IPS-NIHi7 (cell line): ENCODE results near the gene XDH.

Source experiments
- DNase-seq: peaks from one replicate; pipeline ENCODE4 v3.0.0; 2012; ENCODE audit warnings: mixed read lengths; ENCODE audit errors: extremely low spot score

Gene XDH

DNA sequence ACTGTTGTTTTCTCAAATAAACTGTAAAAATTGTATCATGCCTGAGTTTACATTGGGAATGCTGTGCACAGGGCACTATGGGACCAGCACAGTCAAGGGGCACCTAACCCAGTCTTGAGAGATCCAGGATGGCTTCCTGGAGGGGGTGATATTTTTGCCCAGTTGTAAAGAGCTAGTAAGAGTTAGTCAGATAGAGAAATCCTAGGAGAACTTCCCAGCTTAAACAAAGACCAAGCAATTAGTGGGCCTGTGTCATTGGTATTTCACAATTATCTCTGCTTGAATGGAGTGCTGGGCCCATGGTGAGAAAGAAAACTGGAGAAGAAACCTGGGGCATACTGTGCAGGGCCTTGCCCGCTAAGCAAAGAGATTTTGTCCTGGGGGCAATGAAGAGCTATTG is 12.2 kb downstream of the XDH start:
- no peak for DNase-seq

DNA sequence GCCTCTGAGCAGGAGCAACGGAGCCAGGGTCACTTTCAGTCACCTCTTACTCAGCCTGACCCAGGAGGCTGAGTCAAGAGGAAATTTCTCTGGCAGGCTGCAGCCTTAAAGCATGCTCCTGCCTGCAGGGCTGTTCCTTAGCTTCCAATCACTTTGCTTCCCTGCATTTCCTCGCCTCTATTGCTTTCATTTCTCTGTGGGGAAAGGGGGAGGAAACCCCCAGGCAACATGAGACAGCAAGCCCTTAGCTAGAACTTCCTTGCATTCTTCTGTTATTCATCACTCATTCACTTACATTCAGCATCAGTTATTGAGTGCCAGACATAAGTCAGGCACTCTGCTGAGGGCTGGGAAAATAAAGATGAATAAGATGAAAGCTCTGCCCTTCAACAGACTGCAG is 13.0 kb downstream of the XDH start:
- peak; percentile 45 for DNase-seq

DNA sequence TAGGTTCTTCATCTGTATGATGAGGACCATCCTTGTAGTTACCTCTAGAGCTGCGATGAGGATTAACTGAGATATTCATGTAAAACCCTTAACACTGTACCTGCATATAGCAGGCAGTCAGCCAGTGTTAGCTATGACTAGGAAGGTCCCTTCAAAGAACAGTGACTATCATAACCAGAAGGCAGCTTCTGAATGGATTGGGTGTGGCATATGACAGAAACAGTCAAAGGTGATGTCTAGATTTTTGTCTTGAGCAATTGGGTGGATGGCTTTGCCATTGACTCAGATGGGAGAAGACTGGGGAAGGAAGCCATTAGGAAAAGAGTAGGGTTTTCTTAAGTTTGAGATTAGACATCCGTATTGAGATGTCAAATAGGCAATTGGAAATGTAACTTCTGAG is 15.7 kb downstream of the XDH start:
- DNase-seq, result no peak

DNA sequence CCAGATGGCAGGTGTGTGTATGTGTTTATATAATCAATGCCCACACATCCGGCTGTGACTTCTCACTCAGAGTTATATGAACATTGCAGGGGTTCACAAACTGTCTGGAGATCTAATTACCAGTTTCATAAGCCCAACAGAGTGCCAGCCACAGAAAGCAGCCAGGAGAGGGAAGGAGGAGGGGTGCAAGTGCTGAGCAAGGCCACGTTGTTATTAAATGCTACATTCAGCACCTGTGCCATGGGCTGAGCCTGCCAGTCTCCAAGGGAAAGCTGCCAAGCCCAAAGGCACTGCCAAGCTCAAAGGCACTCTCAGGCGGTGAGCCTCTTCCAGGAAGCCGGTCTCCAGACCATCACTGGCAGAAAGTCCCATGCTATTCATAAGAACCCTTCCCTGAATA is 17.4 kb downstream of the XDH start:
- no peak for DNase-seq

- DNase-seq, result no peak
These were observed 24.2 kb downstream of the XDH start for GRCh38 chr2:31390324-31390723.

GRCh38 chr2:31388736-31389135 is 25.8 kb downstream of the XDH start:
- no peak for DNase-seq

DNA sequence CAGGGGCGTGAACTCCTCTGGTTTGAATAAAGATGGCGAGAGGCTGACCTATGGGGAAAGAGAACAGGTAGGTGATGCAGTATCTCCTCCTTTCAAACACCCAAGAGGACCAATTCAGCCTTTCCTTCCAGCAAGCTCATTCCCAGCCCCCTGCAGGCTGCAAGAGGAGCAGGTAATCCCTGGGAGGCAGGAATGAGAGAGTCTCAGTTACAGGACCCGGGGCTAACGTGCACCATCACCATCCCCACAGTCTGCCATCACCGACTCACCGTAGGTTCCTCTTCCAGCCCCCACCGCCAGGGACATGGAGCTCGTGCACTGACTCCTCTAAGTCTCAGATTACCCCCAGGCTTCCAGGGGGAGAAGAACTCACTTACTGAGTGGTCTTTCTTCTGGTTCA is 26.7 kb downstream of the XDH start:
- peak; percentile 58 for DNase-seq

DNA sequence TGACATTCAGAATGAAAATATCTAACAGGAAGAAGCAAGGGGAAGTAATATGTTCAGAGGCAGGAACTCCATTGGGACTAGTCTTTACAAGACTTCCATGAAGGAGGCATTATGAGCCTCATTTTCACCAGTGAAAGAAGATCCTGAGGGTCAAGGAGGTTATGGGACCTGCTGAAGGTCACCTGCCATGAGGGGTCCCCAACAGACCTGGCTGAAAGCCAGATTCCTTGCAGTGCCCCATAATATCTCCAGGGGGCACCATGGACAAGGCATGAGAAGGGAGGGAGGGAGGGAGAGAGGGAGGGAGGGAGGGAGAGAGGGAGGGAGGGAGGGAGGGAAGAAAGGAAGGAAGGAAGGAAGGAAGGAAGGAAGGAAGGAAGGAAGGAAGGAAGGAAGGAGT is 27.9 kb downstream of the XDH start:
- DNase-seq, result peak; percentile 67

DNA sequence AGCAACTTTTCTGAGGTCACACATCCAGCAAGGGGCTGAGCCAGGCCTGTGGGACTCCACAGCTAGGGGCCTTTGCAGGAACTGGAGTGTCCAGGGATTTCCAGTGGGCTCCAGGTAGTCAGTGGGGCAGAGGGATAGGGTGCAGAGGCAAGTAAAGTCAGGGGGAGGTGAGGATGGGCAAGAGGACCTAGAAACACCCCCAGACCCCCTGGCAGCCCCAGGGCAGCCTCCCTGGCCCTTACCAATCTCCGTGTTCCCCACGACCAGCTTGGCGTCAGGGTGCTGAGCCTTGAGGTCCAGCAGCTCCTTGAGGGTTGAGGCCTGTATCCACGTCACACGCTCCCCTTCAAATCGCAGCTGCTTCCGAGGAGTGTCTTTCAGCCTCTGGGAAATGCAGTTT is 28.4 kb downstream of the XDH start:
- DNase-seq, result no peak

GRCh38 chr2:31384771-31385276 is 29.7 kb downstream of the XDH start:
- DNase-seq, result no peak

DNA sequence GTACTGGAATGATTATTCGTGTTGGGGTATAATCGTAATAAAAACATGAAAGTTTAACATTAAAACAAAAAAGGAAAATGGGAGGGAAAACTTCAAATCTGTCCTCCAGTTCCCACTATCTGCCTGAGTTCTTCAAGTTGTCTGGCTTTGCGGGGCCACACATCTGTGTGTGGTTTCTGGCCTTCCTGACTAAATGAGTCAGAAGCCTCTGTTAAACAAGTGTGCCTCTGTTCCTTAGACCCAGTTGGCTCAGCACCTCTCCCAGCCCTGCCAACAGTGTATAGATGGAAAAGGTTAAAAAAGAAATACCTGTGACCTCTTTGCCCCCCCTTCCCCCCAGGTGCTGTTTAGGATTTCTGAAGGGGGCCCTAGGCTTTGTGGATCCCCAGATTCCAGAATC is 30.2 kb downstream of the XDH start:
- DNase-seq, result no peak

- no peak for DNase-seq
These were observed 30.9 kb downstream of the XDH start for GRCh38 chr2:31383471-31384153.

DNA sequence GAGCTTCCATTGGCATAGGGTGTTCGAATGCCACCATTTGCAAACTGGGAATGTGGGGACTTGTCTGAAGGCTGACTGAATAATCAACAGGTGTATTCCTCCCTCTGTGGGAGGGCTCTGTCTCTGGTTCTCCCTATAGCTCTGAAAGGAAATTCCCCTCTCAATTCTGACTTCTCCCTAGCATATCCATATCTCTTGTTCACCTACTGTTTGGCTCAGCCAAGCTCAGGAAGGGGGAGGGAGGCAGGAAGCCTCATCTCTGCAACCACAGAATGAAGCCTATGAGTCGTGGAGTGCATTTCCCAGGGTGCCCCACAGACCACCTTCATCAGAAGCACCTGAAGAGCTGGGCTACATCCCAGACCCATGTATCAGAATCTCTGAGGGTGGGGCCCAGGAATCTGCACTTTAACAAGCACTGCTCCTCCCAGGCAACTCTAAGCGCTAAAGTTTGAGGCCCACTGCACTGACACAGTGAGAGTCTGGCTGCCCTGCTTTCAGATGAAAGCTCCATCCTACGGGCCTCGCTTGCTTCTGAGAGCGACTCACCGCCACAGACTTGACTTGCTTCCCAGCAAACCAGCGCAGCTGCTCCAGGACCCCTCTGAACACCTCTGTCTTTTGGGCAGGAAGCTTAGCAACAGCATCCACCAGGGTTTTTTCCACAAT is 32.0 kb downstream of the XDH start:
- DNase-seq, result peak; percentile 24

- no peak for DNase-seq
These were observed 32.9 kb downstream of the XDH start for GRCh38 chr2:31381601-31382000.

GRCh38 chr2:31380243-31380642 is 34.3 kb downstream of the XDH start:
- DNase-seq, result no peak

GRCh38 chr2:31379747-31380146 is 34.8 kb downstream of the XDH start:
- DNase-seq, result no peak

DNA sequence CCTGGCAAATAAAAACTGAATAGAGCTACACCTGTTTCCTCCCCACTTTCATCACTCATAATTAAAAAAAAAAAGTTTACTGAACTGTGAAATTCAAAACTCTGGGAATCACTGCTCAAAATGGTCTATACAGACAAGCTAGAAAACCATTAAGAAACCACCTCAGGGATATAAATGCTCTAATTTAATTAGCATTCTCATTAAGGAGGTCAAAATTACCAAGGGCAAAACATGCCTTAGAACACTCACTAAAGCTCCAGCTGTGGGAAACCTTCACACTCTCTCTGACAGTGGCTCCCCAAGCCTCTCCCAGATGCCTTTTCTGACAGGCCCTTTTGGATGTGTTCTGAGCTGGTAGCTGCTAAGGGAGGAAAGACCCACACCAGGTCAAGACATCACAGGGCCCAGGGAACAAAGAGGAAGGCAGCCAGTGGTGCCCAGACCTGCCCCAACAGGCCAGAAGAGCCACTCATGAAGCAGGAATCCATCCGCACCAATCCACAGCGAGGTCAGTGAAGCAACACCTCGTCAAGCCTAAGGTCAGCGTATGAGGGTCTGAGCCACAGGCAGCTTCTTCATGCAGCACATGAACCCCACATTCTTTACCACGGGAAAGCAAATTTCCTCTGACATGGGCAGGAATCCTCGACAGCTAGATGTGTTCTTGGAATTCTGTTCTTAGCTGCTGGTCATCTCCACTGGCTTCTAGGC is 35.6 kb downstream of the XDH start:
- DNase-seq, result no peak

- DNase-seq, result no peak
These were observed 36.2 kb downstream of the XDH start for GRCh38 chr2:31378389-31378788.

- no peak for DNase-seq
These were observed 41.4 kb downstream of the XDH start for GRCh38 chr2:31373127-31373526.

DNA sequence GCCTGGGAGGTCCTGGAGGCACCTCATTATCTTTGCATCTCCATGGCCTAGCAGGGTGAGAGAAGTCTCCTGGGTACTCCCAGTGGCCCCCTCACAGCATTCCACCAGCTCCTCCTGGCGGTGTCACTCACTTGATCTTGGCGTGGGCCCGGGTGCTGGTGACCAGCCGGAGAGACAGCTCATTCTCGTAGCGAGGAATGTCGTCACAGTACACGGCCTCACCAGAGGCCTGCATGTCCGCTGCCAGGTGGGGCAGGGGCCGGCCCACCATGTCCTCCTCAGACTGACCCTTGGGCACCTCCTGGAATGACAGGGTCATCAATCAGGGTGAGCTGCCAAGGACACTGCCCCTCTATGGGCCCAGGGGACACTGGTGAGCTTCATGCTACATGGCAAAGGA is 42.4 kb downstream of the XDH start:
- DNase-seq, result no peak

DNA sequence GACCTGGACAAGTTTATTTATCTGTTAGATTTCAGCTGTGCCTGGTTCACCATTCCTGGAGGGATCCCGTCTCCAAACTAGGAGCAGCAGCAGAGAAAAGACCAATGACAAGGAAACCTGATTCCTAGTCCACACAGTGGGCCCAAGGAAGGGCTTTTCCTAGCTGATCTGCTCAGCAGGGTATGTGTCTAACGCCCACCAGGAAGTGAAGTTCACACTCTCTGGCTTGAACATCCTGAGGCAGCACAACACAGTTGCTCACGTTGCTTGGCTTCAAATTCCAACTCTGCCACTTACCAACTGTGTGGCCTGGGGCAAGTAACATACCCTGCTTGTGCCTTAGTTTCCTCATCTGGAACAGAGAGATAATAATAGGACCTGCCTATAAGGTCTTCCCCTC is 42.9 kb downstream of the XDH start:
- DNase-seq, result peak; percentile 13

GRCh38 chr2:31366733-31367132 is 47.8 kb downstream of the XDH start:
- DNase-seq, result no peak
